Activated naive CD4-positive, alpha-beta T cell treated with anti-CD3 and anti-CD28 coated beads, Interleukin-2, amount 10 ng/mL, durations not matched to agents 7 days and 5 days (primary cell): ENCODE results near the gene PDYN.

ENCODE experiments used
- CTCF ChIA-PET: fragments of 350-600 bp; sonication (Branson Sonifier 250); formaldehyde crosslinking; loops from one replicate; lab custom pipeline; 2021; ENCODE audit warnings: antibody characterized with exemption; lab: Charles Lee
- DNase-seq: peaks from one replicate; pipeline ENCODE4 v3.0.0-alpha.2; 2020
- H3K27ac Mint-ChIP-seq: one replicate; pipeline ENCODE4 v1.8.0; 2021; ENCODE audit warnings: mild to moderate bottlenecking, moderate library complexity, mixed read lengths
- H3K27me3 Mint-ChIP-seq: one replicate; pipeline ENCODE4 v1.8.0; 2021; ENCODE audit warnings: mild to moderate bottlenecking, mixed read lengths
- H3K36me3 Mint-ChIP-seq: one replicate; pipeline ENCODE4 v1.8.0; 2021; ENCODE audit warnings: mixed read lengths
- H3K4me1 Mint-ChIP-seq: one replicate; pipeline ENCODE4 v1.8.0; 2021; ENCODE audit warnings: mixed read lengths
- H3K4me3 Mint-ChIP-seq: one replicate; pipeline ENCODE4 v1.8.0; 2021; ENCODE audit warnings: mild to moderate bottlenecking, moderate library complexity, mixed read lengths
- H3K9me3 Mint-ChIP-seq: one replicate; pipeline ENCODE4 v1.8.0; 2021; ENCODE audit warnings: mixed read lengths

The PDYN gene

DNA sequence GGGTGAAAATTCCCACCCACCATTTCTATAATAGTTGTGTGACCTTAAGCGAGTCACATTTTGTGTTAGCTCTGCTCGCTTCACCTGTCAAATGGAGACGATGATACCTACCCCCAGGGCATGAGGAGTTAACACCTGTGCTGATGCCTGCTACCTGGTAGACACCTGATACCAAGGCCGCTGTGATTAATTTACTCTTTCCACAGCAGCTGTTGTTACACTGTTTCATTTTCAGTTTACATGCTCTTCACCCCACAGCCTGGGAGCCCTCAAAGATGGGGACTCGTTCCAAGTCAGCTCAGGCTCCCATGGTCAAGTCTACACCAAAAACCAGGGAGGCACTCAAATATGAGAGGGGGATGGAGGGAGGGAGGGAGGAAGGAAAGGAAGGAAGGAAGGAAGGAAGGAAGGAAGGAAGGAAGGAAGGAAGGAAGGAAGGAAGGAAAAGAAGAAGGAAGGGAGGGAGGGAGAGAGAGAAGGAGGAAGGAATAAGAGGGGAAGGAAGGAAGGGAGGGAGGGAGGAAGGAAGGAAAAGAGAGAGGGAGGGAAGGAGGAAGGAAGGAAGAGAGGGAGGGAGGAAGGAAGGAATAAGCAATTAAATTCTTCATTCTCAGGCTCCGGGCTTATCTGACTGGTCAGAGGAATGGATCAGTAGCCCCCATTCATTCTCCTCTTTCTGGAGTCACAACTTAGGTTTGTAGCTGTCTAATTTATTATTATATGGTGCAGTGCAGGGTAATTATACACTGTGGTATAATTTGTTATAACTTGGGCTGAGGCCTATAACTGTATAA lies 40.9 kb downstream of the PDYN start:
- H3K27me3 Mint-ChIP-seq: peaks cover 38% of the 10 kb centered on the region
- no peaks in the 10 kb centered on the region for H3K9me3 Mint-ChIP-seq
- H3K27ac Mint-ChIP-seq: no peak overlapping the region
- H3K36me3 Mint-ChIP-seq: no peaks in the 10 kb centered on the region
- H3K4me1 Mint-ChIP-seq: no peaks in the 10 kb centered on the region
- CTCF ChIA-PET: interaction anchor here (0.8 to 2.0 kb wide), 2 partner anchors 12 to 54 kb away, joined by 4 read pairs; no protein-coding TSS in a partner anchor
- no peak overlapping the region for H3K4me3 Mint-ChIP-seq
- no peak for DNase-seq

DNA sequence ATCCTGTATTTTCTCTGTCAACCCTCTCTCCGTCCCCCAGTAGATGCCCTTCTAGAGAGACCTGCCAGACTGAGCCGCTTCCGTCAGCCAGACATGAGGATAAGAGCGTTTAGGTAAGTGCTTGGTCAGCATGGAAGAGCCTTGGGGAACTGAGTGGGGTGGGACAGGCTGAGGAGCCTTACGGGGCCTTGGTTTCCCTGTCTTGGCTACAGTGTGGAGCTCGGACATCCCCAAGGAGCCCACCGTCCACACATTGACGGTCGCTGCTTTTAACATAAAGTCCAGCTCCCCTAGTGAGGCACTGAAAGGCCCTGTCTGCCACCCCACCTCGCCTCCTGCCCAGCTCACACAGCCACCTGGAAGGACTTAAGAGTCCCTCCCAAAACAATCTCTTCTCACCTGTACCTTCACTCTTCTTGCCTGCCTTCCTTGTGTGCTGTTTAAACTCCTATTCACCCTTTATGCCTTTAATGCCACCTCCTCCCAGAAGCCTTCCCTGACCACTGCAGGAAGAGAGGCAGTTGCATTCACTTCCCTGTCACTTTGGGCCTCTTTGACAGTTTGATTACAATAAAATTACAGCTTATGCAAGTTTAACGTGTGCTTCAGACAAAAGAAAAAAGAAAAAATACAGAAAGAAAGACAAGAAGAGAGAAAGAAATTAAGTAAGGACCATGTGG lies 42.3 kb downstream of the PDYN start:
- no peaks in the 10 kb centered on the region for H3K9me3 Mint-ChIP-seq

GRCh38 chr20:1950836-1951235 lies 43.0 kb downstream of the PDYN start:
- peaks cover 54% of the 10 kb centered on the region for H3K27me3 Mint-ChIP-seq
- H3K27ac Mint-ChIP-seq: no peak overlapping the region

More for the DNA sequence above, 42.3 kb downstream of the PDYN start:
- H3K27ac Mint-ChIP-seq: no peak overlapping the region
- no peak for DNase-seq
- no peaks in the 10 kb centered on the region for H3K36me3 Mint-ChIP-seq
- peaks cover 3% of the 10 kb centered on the region for H3K4me1 Mint-ChIP-seq
- CTCF ChIA-PET: no interaction called here
- H3K4me3 Mint-ChIP-seq: no peak overlapping the region
- peaks cover 48% of the 10 kb centered on the region for H3K27me3 Mint-ChIP-seq

GRCh38 chr20:1949347-1950100 lies 44.3 kb downstream of the PDYN start:
- H3K4me1 Mint-ChIP-seq: peaks cover 3% of the 10 kb centered on the region
- H3K27ac Mint-ChIP-seq: no peak overlapping the region
- no peaks in the 10 kb centered on the region for H3K36me3 Mint-ChIP-seq
- CTCF ChIA-PET: no interaction called here
- H3K27me3 Mint-ChIP-seq: peaks cover 58% of the 10 kb centered on the region
- no peak overlapping the region for H3K4me3 Mint-ChIP-seq
- no peak for DNase-seq
- no peaks in the 10 kb centered on the region for H3K9me3 Mint-ChIP-seq

More at GRCh38 chr20:1950836-1951235, 43.0 kb downstream of the PDYN start:
- Mint-ChIP-seq H3K9me3 (no peaks in the 10 kb centered on the region), H3K36me3 (no peaks in the 10 kb centered on the region), H3K4me1 (peaks cover 3% of the 10 kb centered on the region), H3K4me3 (no peak overlapping the region)
- no peak for DNase-seq
- CTCF ChIA-PET: no interaction called here

- Mint-ChIP-seq H3K27ac (no peak overlapping the region), H3K4me1 (peaks cover 3% of the 10 kb centered on the region), H3K9me3 (no peaks in the 10 kb centered on the region), H3K36me3 (no peaks in the 10 kb centered on the region), H3K27me3 (peaks cover 68% of the 10 kb centered on the region), H3K4me3 (no peak overlapping the region)
- CTCF ChIA-PET: interaction anchor here (1.5 kb wide), 1 partner anchor 18 kb away, joined by 6 read pairs; no protein-coding TSS in a partner anchor
- DNase-seq: no peak
Measured at GRCh38 chr20:1947535-1947846, 46.4 kb downstream of the PDYN start.

DNA sequence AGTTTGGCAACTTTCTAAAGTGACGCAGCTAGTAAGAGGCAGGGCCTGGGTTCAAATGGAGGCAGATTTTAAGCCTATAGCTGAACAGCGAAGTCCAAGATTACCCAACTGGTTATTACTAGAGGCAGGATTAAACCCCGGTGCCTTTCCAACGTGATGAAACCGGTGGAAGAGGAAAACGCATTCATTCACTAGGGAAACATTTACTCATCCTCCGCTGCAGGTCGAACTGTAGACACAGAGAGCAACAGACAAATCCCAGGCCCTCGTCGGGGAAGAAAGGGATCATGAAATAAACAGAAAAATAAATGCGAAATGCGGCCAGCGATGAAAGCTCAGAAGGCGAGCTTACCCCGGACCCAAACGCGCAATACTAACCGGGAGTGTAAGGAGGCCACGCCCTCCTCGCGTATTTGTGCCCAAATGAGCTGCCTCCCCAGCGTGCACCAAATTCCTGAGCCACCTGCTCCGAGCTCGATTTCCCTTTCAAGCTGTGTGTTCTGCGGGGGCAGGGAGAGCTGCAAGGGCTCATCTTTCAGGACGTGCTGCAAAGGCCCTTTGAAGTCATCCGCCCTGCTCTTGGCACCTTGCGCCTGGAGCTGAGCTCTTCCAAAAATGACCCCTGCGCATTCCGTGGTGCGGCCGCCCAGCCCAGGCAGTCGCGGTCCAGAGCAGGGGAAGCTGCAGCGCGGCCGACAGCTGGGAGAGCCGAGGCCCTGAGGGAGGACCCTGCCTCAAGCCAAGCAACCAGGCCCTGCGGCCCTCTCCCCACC lies 46.9 kb downstream of the PDYN start:
- no peaks in the 10 kb centered on the region for H3K9me3 Mint-ChIP-seq
- DNase-seq: no peak
- H3K4me1 Mint-ChIP-seq: peaks cover 3% of the 10 kb centered on the region
- H3K27me3 Mint-ChIP-seq: peaks cover 73% of the 10 kb centered on the region
- CTCF ChIA-PET: interaction anchor here (1.5 kb wide), 1 partner anchor 18 kb away, joined by 6 read pairs; no protein-coding TSS in a partner anchor
- H3K27ac Mint-ChIP-seq: no peak overlapping the region
- H3K4me3 Mint-ChIP-seq: no peak overlapping the region
- no peaks in the 10 kb centered on the region for H3K36me3 Mint-ChIP-seq

DNA sequence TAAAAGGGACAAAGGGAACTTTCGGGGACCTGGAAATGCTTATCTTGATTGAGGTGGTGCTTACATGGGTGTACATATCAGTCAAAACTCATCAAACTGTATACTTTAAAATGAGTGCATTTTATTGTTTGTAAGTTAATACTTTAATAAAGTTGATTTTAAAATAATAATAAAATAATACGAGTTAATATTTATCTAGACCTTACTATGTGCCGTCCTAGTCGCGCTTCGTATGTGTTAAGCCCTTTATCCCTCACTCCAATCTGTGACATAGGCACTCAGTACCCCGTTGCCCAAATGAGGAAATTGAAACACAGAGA lies 47.5 kb downstream of the PDYN start:
- CTCF ChIA-PET: interaction anchor here (1.5 kb wide), 1 partner anchor 19 kb away, joined by 6 read pairs; no protein-coding TSS in a partner anchor
- Mint-ChIP-seq H3K27ac (no peak overlapping the region), H3K27me3 (peaks cover 77% of the 10 kb centered on the region), H3K4me3 (no peak overlapping the region), H3K9me3 (no peaks in the 10 kb centered on the region), H3K36me3 (no peaks in the 10 kb centered on the region), H3K4me1 (peaks cover 3% of the 10 kb centered on the region)
- no peak for DNase-seq

DNA sequence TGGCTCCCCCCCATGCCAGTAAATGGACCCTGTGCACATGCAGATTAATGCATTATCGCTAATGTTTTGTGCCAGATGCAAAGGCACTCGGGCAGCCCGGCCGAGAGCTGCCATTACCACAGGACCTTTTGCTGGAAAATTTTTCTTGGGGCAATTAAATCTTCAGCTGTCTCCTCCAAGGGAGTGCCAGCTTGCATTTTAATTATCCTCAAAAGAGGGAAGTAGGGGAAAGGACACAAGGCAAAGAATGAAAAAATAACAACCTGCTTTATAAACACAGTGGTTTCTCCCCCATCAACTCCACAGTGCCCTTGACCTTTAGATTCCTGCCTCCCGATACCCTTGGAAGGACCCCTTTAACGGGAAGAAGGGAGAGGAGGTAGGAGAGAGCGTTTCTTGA lies 48.2 kb downstream of the PDYN start:
- Mint-ChIP-seq H3K36me3 (no peaks in the 10 kb centered on the region), H3K27ac (no peak overlapping the region), H3K9me3 (no peaks in the 10 kb centered on the region), H3K27me3 (peaks cover 73% of the 10 kb centered on the region), H3K4me1 (peaks cover 3% of the 10 kb centered on the region), H3K4me3 (no peak overlapping the region)
- DNase-seq: no peak
- CTCF ChIA-PET: no interaction called here

DNA sequence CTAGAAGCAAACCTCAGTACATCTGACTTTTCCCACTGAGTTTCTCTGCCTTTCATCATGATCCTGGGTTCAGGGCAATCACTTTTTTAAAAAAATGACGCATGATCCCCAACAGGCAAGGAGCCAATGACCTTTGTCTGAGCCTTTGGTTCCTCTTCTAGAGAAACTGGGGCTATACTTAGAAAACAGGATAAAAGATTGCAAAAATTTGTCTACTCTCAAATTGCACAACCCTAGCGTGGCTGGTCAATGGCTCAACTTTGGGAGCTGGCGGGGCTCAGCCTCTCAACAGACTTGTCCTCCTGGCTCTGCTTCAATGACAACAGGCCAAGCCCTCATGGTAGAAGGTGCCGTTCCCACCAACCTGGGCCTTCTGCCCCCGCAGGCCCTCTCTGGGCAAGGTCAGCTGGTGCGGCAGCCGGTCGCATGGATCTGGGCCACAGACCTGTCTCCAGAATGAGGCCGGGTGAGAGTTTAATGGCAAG lies 48.7 kb downstream of the PDYN start:
- no peaks in the 10 kb centered on the region for H3K36me3 Mint-ChIP-seq
- H3K9me3 Mint-ChIP-seq: no peaks in the 10 kb centered on the region
- DNase-seq: no peak
- no peak overlapping the region for H3K4me3 Mint-ChIP-seq
- peaks cover 73% of the 10 kb centered on the region for H3K27me3 Mint-ChIP-seq
- no peak overlapping the region for H3K27ac Mint-ChIP-seq
- H3K4me1 Mint-ChIP-seq: peaks cover 3% of the 10 kb centered on the region
- CTCF ChIA-PET: no interaction called here

DNA sequence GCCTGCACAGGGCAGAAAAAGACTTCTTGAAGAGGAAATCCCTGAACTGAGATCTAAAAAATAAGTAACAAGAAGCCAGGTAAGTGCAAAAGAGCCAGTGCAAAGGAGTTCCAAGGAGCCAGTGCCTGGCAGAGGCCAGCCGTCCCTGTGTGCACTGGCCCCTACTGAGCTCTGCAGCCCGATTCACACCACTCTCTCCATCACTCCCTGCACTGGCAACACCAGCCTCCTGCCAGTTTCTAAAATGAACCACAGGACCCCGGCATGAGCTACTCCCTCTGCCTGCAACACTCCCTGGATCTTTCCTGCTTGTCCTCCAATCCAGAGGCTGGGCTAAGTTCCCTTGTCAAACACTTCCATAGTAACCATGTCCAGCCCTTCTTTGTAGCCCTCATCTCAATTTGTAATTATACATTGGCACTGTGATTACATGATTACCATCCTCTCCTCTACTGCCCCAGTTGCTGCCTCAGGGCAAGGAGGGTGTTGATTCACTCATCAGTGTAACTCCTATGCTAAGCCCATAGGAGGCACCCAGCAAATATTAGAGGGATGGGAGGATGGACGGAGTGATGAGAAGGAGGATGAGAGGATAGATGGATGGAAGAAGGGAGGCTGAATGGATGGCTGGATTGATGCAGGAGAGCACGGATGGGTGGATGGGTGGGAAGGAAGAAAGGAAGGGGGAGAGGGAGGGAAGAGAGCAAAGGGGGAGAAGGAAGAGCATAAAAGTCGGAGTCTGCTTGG lies 49.3 kb downstream of the PDYN start:
- Mint-ChIP-seq H3K27me3 (peaks cover 68% of the 10 kb centered on the region), H3K4me3 (no peak overlapping the region), H3K9me3 (no peaks in the 10 kb centered on the region), H3K36me3 (no peaks in the 10 kb centered on the region), H3K4me1 (peaks cover 3% of the 10 kb centered on the region), H3K27ac (no peak overlapping the region)
- DNase-seq: no peak
- CTCF ChIA-PET: interaction anchor here (1.1 kb wide), 1 partner anchor 21 kb away, joined by 3 read pairs; no protein-coding TSS in a partner anchor

GRCh38 chr20:1943275-1944002 lies 50.4 kb downstream of the PDYN start:
- CTCF ChIA-PET: interaction anchor here (1.1 kb wide), 1 partner anchor 22 kb away, joined by 3 read pairs; no protein-coding TSS in a partner anchor
- H3K9me3 Mint-ChIP-seq: no peaks in the 10 kb centered on the region
- DNase-seq: no peak
- no peak overlapping the region for H3K4me3 Mint-ChIP-seq
- no peaks in the 10 kb centered on the region for H3K36me3 Mint-ChIP-seq
- H3K27ac Mint-ChIP-seq: no peak overlapping the region
- peaks cover 3% of the 10 kb centered on the region for H3K4me1 Mint-ChIP-seq
- H3K27me3 Mint-ChIP-seq: peaks cover 57% of the 10 kb centered on the region

- no peaks in the 10 kb centered on the region for H3K36me3 Mint-ChIP-seq
- H3K9me3 Mint-ChIP-seq: no peaks in the 10 kb centered on the region
- peaks cover 51% of the 10 kb centered on the region for H3K27me3 Mint-ChIP-seq
- no peak overlapping the region for H3K4me3 Mint-ChIP-seq
- CTCF ChIA-PET: no interaction called here
- H3K27ac Mint-ChIP-seq: no peak overlapping the region
- DNase-seq: no peak
- H3K4me1 Mint-ChIP-seq: peaks cover 3% of the 10 kb centered on the region
Measured at GRCh38 chr20:1942486-1943274, 51.2 kb downstream of the PDYN start.
